BJ (cell line): ENCODE measurements around the gene RNF11. TPM values are rescaled to one million over a fixed set of nuclear protein-coding genes. Genes with fewer than 3 reads are reported as not detected.

Experiments used
- CTCF ChIA-PET: fragments of 350-600 bp; formaldehyde crosslinking; extraction: SDS; loops from one replicate; lab custom pipeline; 2021; ENCODE audit warnings: antibody characterized with exemption, inconsistent platforms; lab: Yijun Ruan, JAX
- POLR2A ChIA-PET: fragments of 300-600 bp; sonication (Branson Sonifier 250); formaldehyde crosslinking; extraction: SDS; loops from one replicate; lab custom pipeline; 2021; ENCODE audit warnings: antibody characterized with exemption; lab: Charles Lee
- DNase-seq: peaks from one replicate; pipeline ENCODE4 v3.0.0-alpha.2; 2011; ENCODE audit warnings: low read depth
- H3K27me3 ChIP-seq: 2 replicates; pipeline ENCODE4 v1.6.0; 2011; ENCODE audit warnings: low read length; ENCODE audit not compliant: control insufficient read depth, insufficient read depth
- H3K36me3 ChIP-seq: 2 replicates; pipeline ENCODE4 v1.5.1; 2011; ENCODE audit warnings: low read length; ENCODE audit not compliant: control insufficient read depth, insufficient read depth
- H3K4me3 ChIP-seq: 2 replicates; pipeline ENCODE4 v1.5.1; 2011; ENCODE audit warnings: low read depth, mild to moderate bottlenecking, control low read depth, low read length
- CTCF ChIP-seq: IDR thresholded peaks from 2 replicates; pipeline ENCODE4 v1.5.1; 2011; ENCODE audit warnings: low read depth, mild to moderate bottlenecking, control low read depth, inconsistent platforms, low read length, moderate library complexity; ENCODE audit not compliant: insufficient read depth
- polyA plus RNA-seq: library from polyadenylated mRNA; depleted of rRNA; stranded (reverse); fragments of >200 nt; gene quantifications from 2 replicates; pipeline ENCODE4 v1.2.3, GENCODE V29; 2011

Gene RNF11
- polyA plus RNA-seq, 1 experiment: 81.5 TPM

GRCh38 chr1:51282605-51283004 is 46.5 kb downstream of the RNF11 start:
- H3K36me3 ChIP-seq: no peaks in the 10 kb centered on the region
- no peak overlapping the region for H3K4me3 ChIP-seq
- no peak for DNase-seq
- no peak for TF ChIP-seq CTCF
- POLR2A ChIA-PET: no interaction called here
- H3K27me3 ChIP-seq: no peaks in the 10 kb centered on the region
- CTCF ChIA-PET: interaction anchor here (1.7 kb wide), 1 partner anchor 14 kb away, joined by 8 read pairs; no protein-coding TSS in a partner anchor

- no peak for DNase-seq
- ChIA-PET POLR2A (no interaction called here), CTCF (interaction anchor here (1.7 kb wide), 1 partner anchor 12 kb away, joined by 8 read pairs; no protein-coding TSS in a partner anchor)
- peaks cover 1% of the 10 kb centered on the region; the same call in 1 of the 2 replicates for H3K36me3 ChIP-seq
- H3K27me3 ChIP-seq: no peaks in the 10 kb centered on the region
- no peak for TF ChIP-seq CTCF
- no peak overlapping the region for H3K4me3 ChIP-seq
Observed at GRCh38 chr1:51283979-51284378, 47.9 kb downstream of the RNF11 start.

- H3K4me3 ChIP-seq: no peak overlapping the region
- CTCF ChIA-PET: no interaction called here
- POLR2A ChIA-PET: no interaction called here
Observed at GRCh38 chr1:51284487-51284954, 48.4 kb downstream of the RNF11 start.

GRCh38 chr1:51285055-51285454 is 49.0 kb downstream of the RNF11 start:
- POLR2A ChIA-PET: no interaction called here
- no peak for DNase-seq
- H3K27me3 ChIP-seq: no peaks in the 10 kb centered on the region
- peaks cover 1% of the 10 kb centered on the region; the same call in 1 of the 2 replicates for H3K36me3 ChIP-seq
- CTCF ChIA-PET: no interaction called here
- no peak for TF ChIP-seq CTCF
- no peak overlapping the region for H3K4me3 ChIP-seq

More at GRCh38 chr1:51284487-51284954, 48.4 kb downstream of the RNF11 start:
- H3K36me3 ChIP-seq: peaks cover 1% of the 10 kb centered on the region; the same call in 1 of the 2 replicates
- DNase-seq: no peak
- no peak for TF ChIP-seq CTCF
- H3K27me3 ChIP-seq: no peaks in the 10 kb centered on the region

GRCh38 chr1:51287966-51288365 is 51.9 kb downstream of the RNF11 start:
- POLR2A ChIA-PET: no interaction called here
- H3K36me3 ChIP-seq: peaks cover 1% of the 10 kb centered on the region; the same call in 1 of the 2 replicates
- no peak overlapping the region for H3K4me3 ChIP-seq
- no peak for TF ChIP-seq CTCF
- no peaks in the 10 kb centered on the region for H3K27me3 ChIP-seq
- no peak for DNase-seq
- CTCF ChIA-PET: interaction anchor here (0.6 to 2.0 kb wide), 4 partner anchors 9 to 340 kb away, joined by 3 to 13 read pairs (median 5); no protein-coding TSS in a partner anchor
